Right lobe of liver (tissue), 4 donors: Measurements from ENCODE around the gene CACNA1D.

Experiments used
- POLR2A ChIP-seq: fragments of 450-650 bp; IDR thresholded peaks from one replicate; pipeline ENCODE4 v1.6.1; 2017; ENCODE audit warnings: antibody characterized with exemption, mild to moderate bottlenecking
- TF ChIP-seq, protein P1 (sequence below), 4 donors: fragments of 200-600 bp in 3 of 4; fragments of 450-650 bp in 1 of 4; IDR thresholded peaks; one replicate each; pipeline versions ENCODE4 v1.5.1 to v1.8.0; 2016 to 2022; ENCODE audit warnings: antibody characterized with exemption in 4 of 4, mild to moderate bottlenecking in 2 of 4
- donor health status: DM: no; HTN: no; CAD: no.
- donor health status: DM: no; HTN: no; CAD: no.
- donor health status: DM: no; HTN: yes; CAD: no.

- TF ChIP-seq, protein P1, sequence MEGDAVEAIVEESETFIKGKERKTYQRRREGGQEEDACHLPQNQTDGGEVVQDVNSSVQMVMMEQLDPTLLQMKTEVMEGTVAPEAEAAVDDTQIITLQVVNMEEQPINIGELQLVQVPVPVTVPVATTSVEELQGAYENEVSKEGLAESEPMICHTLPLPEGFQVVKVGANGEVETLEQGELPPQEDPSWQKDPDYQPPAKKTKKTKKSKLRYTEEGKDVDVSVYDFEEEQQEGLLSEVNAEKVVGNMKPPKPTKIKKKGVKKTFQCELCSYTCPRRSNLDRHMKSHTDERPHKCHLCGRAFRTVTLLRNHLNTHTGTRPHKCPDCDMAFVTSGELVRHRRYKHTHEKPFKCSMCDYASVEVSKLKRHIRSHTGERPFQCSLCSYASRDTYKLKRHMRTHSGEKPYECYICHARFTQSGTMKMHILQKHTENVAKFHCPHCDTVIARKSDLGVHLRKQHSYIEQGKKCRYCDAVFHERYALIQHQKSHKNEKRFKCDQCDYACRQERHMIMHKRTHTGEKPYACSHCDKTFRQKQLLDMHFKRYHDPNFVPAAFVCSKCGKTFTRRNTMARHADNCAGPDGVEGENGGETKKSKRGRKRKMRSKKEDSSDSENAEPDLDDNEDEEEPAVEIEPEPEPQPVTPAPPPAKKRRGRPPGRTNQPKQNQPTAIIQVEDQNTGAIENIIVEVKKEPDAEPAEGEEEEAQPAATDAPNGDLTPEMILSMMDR (IDR thresholded peaks at IDR 0.05), result no peak
- TF ChIP-seq POLR2A, result no peak
Measured at GRCh38 chr3:53856964-53857363, 362.6 kb downstream of the CACNA1D start.
